NCI-H2081 treated with DMSO at 0.1 percent for 48 hours (cell line): ENCODE data around the gene SF3B3.
"Not testable (repeated sequence)": the region's sequence is repeated elsewhere in the genome, so short reads cannot be mapped to it uniquely, and the experiment has no call there.

ENCODE experiments used
- DNase-seq: peaks from one replicate; lab custom pipeline; 2025; lab: John Stamatoyannopoulos, UW

The SF3B3 gene

GRCh38 chr16:70511833-70512232, 11.8 kb upstream of the SF3B3 start:
- DNase-seq = no peak

GRCh38 chr16:70512456-70512855, 11.2 kb upstream of the SF3B3 start:
- no peak for DNase-seq

GRCh38 chr16:70520612-70521297, 2.9 kb upstream of the SF3B3 start:
- DNase-seq = no peak

- no peak for DNase-seq
Measured at GRCh38 chr16:70522216-70523075, 1.2 kb upstream of the SF3B3 start.

GRCh38 chr16:70523076-70523742, 407 bp upstream of the SF3B3 start, which contains the start of gene COG4:
Gene COG4, minus strand, starts transcription at chr16:70523554. Its CDS starts 11 bp downstream, at chr16:70523543.
- peak; percentile 45 for DNase-seq

- not testable (repeated sequence) for DNase-seq
Measured at GRCh38 chr16:70524399-70524825, 796 bp downstream of the SF3B3 start.

- no peak for DNase-seq
Measured at GRCh38 chr16:70526403-70526802, 2.8 kb downstream of the SF3B3 start.

- DNase-seq = no peak
Measured at GRCh38 chr16:70527315-70527996, 3.8 kb downstream of the SF3B3 start.

- DNase-seq = no peak
Measured at GRCh38 chr16:70529051-70529777, 5.6 kb downstream of the SF3B3 start.

- not testable (repeated sequence) for DNase-seq
Measured at GRCh38 chr16:70529954-70530353, 6.3 kb downstream of the SF3B3 start.

GRCh38 chr16:70534971-70535370, 11.4 kb downstream of the SF3B3 start:
- no peak for DNase-seq

- no peak for DNase-seq
Measured at GRCh38 chr16:70540994-70541393, 17.4 kb downstream of the SF3B3 start.

- no peak for DNase-seq
Measured at GRCh38 chr16:70544548-70544947, 20.9 kb downstream of the SF3B3 start.

- no peak for DNase-seq
Measured at GRCh38 chr16:70548936-70549335, 25.3 kb downstream of the SF3B3 start.

- DNase-seq = no peak
Measured at GRCh38 chr16:70550082-70550481, 26.5 kb downstream of the SF3B3 start.

GRCh38 chr16:70551788-70552187, 28.2 kb downstream of the SF3B3 start:
- DNase-seq = no peak

GRCh38 chr16:70552675-70553074, 29.1 kb downstream of the SF3B3 start:
- no peak for DNase-seq

GRCh38 chr16:70553645-70554044, 30.0 kb downstream of the SF3B3 start:
- no peak for DNase-seq

- DNase-seq = no peak
Measured at GRCh38 chr16:70556063-70556462, 32.4 kb downstream of the SF3B3 start.

GRCh38 chr16:70561623-70562022, 38.0 kb downstream of the SF3B3 start:
- DNase-seq = no peak

- no peak for DNase-seq
Measured at GRCh38 chr16:70563636-70564035, 40.0 kb downstream of the SF3B3 start.
